Kidney glomerular epithelial cell (primary cell): Measurements from ENCODE around the gene MMP14.
"Not testable (repeated sequence)": the region's sequence is repeated elsewhere in the genome, so short reads cannot be mapped to it uniquely, and the experiment has no call there.

Source experiments
- DNase-seq: peaks from one replicate; lab custom pipeline; 2025; lab: John Stamatoyannopoulos, UW

Gene MMP14

DNA sequence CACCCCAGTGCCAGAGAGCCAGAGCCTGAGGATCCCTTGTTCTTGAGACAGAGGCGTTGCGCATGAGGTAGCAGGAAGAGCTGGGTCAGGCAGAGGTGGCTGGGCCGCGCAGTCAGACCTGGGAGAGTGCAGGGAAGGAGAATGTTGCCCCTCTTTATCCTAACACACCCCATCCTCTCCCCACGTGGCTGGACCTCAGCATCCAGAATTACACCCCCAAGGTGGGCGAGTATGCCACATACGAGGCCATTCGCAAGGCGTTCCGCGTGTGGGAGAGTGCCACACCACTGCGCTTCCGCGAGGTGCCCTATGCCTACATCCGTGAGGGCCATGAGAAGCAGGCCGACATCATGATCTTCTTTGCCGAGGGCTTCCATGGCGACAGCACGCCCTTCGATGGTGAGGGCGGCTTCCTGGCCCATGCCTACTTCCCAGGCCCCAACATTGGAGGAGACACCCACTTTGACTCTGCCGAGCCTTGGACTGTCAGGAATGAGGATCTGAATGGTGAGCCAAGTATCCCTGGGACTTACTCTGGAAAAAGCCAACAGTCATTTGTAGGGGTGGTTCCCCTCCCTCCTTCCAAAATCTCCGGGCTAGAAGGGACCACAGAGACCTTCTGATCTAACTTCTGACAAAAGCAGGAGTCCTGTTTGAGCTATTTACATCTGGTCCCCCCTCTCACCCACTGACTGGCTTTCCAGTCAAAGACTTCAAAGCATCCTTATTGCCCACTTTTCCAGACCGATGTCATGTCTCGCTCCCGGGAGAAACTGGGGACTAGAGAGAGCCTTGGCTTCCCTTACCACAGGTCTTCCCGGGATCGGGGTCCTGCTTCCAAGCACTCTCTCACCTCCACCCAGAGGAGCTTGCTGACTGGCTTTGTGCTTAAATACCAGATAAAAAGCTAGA, 6.1 kb downstream of the MMP14 start:
- no peak for DNase-seq

GRCh38 chr14:22843123-22843925, 6.9 kb downstream of the MMP14 start:
- DNase-seq, result no peak

DNA sequence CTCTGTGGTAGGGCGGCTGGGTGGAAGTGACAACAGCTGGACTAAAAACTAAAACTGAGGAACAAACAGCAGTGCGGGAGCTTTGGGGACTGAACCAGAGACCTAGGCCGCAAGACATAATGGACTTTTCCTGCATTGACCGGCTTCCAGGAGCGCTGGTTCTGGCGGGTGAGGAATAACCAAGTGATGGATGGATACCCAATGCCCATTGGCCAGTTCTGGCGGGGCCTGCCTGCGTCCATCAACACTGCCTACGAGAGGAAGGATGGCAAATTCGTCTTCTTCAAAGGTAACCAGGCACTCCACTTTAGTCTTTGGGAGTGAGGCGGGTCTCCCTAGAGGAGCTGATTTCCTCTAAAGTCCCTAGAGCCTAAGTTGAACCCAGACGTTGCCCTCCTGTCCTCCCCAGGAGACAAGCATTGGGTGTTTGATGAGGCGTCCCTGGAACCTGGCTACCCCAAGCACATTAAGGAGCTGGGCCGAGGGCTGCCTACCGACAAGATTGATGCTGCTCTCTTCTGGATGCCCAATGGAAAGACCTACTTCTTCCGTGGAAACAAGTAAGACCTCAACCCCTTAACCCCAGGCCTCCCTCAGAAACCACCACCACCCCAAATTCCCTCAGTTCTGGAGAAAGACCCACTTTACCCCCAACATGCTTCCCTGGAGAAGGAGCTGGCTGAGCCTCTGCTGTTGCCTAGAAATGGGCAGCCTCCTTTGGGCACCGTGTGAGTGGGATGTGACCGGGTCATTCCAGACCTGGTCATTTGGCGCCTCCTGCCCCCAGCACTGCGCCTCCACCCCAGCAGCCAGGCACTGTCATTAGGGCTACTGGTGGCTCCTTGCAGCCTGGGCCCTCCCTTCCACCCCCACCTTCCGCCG, 8.1 kb downstream of the MMP14 start:
- no peak for DNase-seq

DNA sequence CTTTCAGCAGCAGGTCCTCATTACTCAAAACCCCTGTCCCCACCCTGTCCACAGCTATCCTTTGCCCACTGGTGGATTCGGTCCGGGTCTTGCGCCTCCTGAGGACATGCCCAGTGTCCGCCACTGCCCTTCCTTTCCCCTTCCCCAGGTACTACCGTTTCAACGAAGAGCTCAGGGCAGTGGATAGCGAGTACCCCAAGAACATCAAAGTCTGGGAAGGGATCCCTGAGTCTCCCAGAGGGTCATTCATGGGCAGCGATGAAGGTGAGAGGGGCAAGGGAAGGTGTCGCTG, 8.7 kb downstream of the MMP14 start:
- DNase-seq, result no peak

- DNase-seq, result no peak
Measured at GRCh38 chr14:22845821-22846625, 9.6 kb downstream of the MMP14 start.

- DNase-seq, result no peak
Measured at GRCh38 chr14:22846811-22847307, 10.5 kb downstream of the MMP14 start.

- no peak for DNase-seq
Measured at GRCh38 chr14:22847661-22848341, 11.4 kb downstream of the MMP14 start.

DNA sequence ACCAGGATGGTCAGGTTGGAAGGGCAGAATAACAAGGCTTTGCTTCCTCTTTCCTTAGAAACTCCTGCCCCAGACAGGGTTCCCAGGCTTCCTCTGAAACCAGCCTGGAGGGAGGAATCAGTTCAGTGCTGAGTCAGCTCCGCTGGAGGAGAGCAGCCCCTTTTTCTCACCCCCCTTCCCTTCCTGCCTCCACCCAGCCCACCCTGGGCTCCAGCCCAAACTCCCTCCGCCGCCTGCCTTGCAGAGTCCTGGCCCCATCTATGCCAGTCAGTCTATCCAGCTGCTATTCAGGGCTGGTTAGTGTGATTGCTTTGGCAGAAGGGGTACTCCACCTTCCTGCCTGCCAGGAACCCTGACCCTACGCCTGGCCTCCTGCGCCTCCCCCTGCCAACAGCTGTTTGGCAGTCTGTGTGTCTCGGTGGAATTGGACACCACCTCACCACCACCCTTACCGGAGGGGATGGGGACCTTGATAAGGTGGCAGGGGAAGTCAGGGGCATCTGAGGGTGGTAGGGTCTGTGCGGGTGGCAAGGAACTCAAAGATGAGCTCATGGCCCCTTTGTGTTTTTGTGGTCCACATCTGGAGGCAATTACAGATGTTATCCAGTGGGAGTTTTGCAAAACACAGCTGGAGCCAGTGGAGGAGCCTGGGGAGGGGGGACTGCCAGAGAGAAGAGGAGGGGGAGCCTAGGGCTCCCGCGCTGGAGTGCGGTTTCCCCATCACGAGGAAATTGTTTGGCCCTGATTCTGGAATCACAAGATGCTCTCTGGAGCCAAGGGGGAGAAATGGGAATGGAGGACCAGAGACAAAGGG, 12.2 kb downstream of the MMP14 start:
- DNase-seq, result no peak

DNA sequence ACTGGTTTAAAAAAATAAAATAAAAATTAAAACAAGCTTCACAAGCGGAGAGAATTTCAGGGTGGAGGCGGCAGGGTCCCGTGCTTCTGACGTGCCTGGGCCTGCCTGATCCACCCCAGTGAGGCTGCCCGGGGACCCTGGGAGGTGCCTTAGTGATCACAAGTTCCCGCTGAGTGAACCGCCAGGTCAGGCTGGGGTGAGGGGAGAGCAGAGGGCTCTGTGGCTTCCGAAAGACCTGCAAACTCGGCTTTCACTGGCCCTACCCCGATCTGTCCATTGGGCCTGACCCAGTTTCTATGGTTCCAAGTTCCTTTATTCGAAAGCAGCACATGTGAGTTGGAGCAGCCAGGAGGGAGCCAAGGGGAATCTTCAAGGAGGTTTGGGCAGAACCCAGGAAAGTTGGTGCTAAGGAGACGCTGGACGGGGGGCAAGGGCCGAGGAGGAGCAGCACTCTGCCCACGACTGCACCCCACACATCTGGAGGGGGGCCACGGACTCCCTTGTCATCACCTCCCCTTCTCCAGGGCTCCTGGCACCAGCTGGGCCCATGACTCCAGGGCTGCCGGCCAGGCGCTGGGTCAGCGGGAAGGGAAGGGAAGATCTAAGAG, 12.9 kb downstream of the MMP14 start:
- DNase-seq, result no peak

- no peak for DNase-seq
Measured at GRCh38 chr14:22850944-22851764, 14.8 kb downstream of the MMP14 start.

DNA sequence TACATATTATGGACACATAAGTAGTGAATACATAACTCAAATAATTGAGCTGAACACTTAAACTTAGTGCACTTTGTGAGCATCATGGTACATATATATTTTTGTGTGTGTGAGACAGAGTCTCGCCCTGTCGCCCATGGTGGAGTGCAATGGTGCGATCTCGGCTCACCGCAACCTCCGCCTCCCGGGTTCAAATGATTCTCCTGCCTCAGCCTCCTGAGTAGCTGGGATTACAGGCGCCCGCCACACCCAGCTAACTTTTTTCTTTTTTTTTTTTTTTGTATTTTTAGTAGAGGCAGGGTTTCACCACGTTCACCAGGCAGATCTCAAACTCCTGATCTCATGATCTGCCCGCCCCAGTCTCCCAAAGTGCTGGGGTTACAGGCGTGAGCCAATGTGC, 15.8 kb downstream of the MMP14 start:
- not testable (repeated sequence) for DNase-seq

DNA sequence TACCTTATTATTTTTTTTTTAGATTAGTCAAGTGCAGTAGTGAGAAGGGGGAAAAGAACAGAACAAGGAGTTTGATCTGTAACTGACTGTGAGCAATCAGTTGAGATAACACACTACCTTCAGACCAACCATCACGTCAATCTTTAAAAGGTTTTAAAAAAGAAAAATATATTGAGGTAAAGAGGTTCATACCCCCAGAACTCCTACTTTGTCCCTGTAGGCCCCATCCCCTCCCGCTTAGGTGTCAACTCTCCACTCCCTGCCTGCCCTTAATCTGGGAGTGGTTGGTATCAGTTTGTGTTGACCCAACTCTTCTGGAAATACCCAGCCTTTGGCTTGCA, 16.2 kb downstream of the MMP14 start:
- DNase-seq, result no peak

- DNase-seq, result peak; percentile 77
Measured at GRCh38 chr14:22852940-22853767, 16.8 kb downstream of the MMP14 start.

GRCh38 chr14:22854296-22854695, 17.9 kb downstream of the MMP14 start:
- DNase-seq, result not testable (repeated sequence)

DNA sequence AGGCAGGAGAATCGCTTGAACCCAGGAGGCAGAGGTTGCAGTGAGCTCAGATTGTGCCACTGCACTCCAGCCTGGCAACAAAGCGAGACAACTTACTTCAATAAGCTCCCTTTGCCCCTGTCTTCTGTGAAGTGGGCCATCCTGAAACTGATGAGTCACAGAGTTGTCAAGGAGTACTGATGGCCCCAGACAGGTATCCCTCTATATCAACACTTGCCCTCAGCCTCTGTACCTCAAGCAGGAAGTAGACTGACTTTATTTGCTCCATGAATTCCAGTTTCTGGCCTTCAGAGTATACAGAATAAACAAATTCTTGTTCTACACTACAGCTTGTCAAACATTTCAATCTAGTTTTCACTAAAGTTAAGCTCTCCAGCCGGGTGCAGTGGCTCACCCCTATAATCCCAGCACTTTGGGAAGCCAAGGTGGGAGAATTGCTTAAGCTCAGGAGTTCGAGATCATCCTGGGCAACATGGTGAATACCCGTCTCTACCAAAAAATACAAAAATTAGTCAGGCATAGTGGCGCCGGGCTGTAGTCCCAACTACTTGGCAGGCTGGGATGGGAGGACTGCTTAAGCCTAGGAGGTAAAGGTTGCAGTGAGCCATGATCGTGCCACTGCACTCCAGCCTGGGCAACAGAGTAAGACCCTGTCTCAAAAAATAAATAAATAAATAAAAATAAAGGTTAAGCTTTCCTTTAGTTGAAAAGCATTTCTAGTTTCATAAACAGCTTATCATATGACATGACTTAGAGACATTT, 18.8 kb downstream of the MMP14 start:
- DNase-seq, result no peak

GRCh38 chr14:22856428-22856827, 20.0 kb downstream of the MMP14 start:
- DNase-seq, result no peak

DNA sequence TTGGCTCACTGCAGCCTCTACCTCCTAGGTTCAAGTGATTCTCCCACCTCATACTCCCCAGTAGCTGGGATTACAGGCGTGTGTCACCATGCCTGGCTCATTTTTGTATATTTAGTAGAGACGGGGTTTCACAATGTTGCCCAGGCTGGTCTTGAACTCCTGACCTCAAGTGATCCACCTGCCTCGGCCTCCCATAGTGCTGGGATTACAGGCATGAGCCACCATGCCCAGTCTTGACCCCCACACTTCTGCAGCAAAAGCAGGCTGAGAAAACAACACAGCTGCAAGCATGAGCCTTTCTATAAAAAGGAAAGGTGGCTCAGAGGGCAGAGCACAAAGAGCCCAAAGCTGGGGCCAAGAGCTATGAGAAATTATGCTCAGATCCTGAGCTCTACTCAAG, 24.0 kb downstream of the MMP14 start:
- DNase-seq, result not testable (repeated sequence)
